RWPE2 (cell line): ENCODE measurements around the gene IGFALS.

Experiments used
- ATAC-seq: fragments of 200-7000 bp; cut with Tn5 transposase; 3 replicates; pipeline ENCODE4 v1.9.1; 2021; ENCODE audit warnings: low read depth
- DNase-seq: peaks from one replicate; pipeline ENCODE4 v3.0.0-alpha.2; 2020; ENCODE audit warnings: low spot score
- H3K27ac ChIP-seq: fragments of 450-650 bp; 2 replicates; pipeline ENCODE4 v1.5.1; 2017; ENCODE audit warnings: mild to moderate bottlenecking; ENCODE audit not compliant: poor library complexity, severe bottlenecking
- H3K27me3 ChIP-seq: fragments of 250-450 bp; sonication (Bioruptor Pico); 2 replicates; pipeline ENCODE4 v1.5.1; 2021; ENCODE audit warnings: mild to moderate bottlenecking, moderate library complexity; ENCODE audit not compliant: insufficient read depth, poor library complexity, severe bottlenecking
- H3K36me3 ChIP-seq: fragments of 250-450 bp; sonication (Bioruptor Pico); 2 replicates; pipeline ENCODE4 v1.5.1; 2020; ENCODE audit warnings: low read depth, mild to moderate bottlenecking, moderate library complexity
- H3K4me1 ChIP-seq: fragments of 250-450 bp; sonication (Bioruptor Pico); 2 replicates; pipeline ENCODE4 v1.5.1; 2021; ENCODE audit warnings: mild to moderate bottlenecking, moderate library complexity; ENCODE audit not compliant: insufficient read depth, poor library complexity, severe bottlenecking
- H3K4me3 ChIP-seq: fragments of 250-450 bp; sonication (Bioruptor Pico); 2 replicates; pipeline ENCODE4 v1.5.1; 2021; ENCODE audit warnings: mild to moderate bottlenecking, moderate library complexity; ENCODE audit not compliant: severe bottlenecking
- H3K9me3 ChIP-seq: fragments of 250-450 bp; sonication (Bioruptor Pico); 2 replicates; pipeline ENCODE4 v1.5.1; 2021; ENCODE audit warnings: mild to moderate bottlenecking, moderate library complexity; ENCODE audit not compliant: severe bottlenecking
- TF ChIP-seq, protein P1 (sequence below): fragments of 450-650 bp; IDR thresholded peaks from one replicate; pipeline ENCODE4 v1.5.1; 2017; ENCODE audit warnings: mild to moderate bottlenecking, moderate library complexity; ENCODE audit not compliant: poor library complexity, severe bottlenecking

IGFALS gene

DNA sequence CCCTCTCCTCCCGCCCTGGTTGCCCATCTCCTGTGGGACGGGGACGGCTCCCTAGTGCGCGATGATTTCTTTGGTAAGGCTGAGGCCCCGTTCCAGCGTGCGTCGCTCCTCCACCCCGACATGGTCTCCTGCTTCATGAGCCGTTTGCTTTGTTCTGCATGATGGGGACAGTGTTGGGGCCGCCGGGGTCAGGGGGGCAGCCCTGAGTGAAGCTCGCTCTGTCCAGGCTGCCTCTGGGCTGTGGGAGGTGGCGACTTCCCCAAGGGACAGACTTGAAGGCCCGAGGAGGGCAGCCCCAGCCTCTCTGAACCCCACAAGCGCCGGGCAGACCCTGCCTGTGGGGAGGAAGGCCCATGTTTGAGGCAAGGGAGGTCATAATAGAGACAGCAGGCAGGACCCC, 34.6 kb downstream of the IGFALS start:
- DNase-seq, result no peak
- Histone ChIP-seq H3K27me3 (no peaks in the 10 kb centered on the region), H3K9me3 (no peaks in the 10 kb centered on the region), H3K36me3 (peaks cover 19% of the 10 kb centered on the region), H3K4me1 (peaks cover 10% of the 10 kb centered on the region), H3K27ac (no peak overlapping the region), H3K4me3 (no peak overlapping the region)
- no peak for ATAC-seq
- TF ChIP-seq, protein P1, sequence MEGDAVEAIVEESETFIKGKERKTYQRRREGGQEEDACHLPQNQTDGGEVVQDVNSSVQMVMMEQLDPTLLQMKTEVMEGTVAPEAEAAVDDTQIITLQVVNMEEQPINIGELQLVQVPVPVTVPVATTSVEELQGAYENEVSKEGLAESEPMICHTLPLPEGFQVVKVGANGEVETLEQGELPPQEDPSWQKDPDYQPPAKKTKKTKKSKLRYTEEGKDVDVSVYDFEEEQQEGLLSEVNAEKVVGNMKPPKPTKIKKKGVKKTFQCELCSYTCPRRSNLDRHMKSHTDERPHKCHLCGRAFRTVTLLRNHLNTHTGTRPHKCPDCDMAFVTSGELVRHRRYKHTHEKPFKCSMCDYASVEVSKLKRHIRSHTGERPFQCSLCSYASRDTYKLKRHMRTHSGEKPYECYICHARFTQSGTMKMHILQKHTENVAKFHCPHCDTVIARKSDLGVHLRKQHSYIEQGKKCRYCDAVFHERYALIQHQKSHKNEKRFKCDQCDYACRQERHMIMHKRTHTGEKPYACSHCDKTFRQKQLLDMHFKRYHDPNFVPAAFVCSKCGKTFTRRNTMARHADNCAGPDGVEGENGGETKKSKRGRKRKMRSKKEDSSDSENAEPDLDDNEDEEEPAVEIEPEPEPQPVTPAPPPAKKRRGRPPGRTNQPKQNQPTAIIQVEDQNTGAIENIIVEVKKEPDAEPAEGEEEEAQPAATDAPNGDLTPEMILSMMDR, result no peak

DNA sequence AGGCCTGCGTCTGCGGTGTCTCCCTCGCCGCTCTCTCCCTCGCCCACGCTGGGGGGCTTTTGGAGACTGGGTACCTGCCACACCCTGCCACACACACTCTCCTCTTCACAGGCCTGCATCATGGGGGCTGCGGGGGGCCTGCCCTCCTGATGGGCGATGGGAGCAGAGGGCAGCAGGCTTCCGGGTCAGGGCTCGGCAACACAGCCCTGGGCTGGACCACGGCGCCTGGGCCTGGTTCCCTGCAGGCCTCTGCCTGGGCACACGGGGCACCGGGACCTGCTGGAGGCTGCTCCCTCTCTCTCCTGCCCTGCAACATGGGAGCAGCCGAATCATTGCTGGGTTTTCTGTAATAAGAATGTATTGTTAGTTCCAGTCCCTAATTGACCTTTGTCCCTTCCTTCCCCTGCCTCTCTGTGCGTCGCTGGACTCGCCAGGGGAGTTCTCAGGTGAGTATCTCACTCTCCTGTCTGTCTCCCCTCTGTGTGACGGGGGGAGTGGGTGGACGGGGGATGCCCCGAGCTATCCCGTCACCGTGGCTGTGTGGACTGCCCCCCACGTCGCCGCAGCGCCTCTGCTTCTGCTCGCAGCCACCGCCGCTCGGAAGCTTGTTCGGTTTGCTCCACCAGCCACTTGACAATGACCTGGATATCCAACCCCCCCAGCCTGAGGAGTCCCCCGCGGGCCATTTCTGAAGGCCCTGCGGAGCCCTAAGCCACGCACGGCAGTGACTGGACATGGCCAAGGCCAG, 35.6 kb downstream of the IGFALS start:
- DNase-seq (no peak), ATAC-seq (no peak)
- no peaks in the 10 kb centered on the region for H3K27me3 ChIP-seq
- peaks cover 22% of the 10 kb centered on the region for H3K36me3 ChIP-seq
- TF ChIP-seq, protein P1, result no peak
- H3K9me3 ChIP-seq, result no peaks in the 10 kb centered on the region
- peaks cover 10% of the 10 kb centered on the region for H3K4me1 ChIP-seq
- no peak overlapping the region for H3K27ac ChIP-seq
- H3K4me3 ChIP-seq, result no peak overlapping the region

DNA sequence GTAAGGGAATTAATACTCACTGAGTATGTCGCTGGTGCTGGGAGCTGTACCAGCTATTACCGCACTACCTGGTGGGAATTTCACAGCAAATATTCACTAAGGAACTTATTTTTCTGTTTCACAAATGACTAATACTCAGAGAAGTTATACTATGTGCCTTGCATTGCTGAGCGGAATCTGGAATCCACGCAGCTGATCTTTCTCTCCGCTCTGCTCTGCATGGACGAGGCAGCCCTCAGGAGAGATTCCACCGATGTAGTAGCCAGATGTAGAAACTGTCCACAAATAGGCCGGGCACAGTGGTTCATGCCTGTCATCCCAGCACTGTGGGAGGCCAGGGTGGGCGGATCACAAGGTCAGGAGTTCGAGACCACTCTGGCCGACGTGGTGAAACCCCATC, 39.3 kb downstream of the IGFALS start:
- Histone ChIP-seq H3K4me3 (no peak overlapping the region), H3K9me3 (no peaks in the 10 kb centered on the region), H3K36me3 (peaks cover 41% of the 10 kb centered on the region), H3K4me1 (peaks cover 10% of the 10 kb centered on the region), H3K27ac (no peak overlapping the region), H3K27me3 (no peaks in the 10 kb centered on the region)
- no peak for DNase-seq
- ATAC-seq, result no peak
- TF ChIP-seq, protein P1, result no peak

DNA sequence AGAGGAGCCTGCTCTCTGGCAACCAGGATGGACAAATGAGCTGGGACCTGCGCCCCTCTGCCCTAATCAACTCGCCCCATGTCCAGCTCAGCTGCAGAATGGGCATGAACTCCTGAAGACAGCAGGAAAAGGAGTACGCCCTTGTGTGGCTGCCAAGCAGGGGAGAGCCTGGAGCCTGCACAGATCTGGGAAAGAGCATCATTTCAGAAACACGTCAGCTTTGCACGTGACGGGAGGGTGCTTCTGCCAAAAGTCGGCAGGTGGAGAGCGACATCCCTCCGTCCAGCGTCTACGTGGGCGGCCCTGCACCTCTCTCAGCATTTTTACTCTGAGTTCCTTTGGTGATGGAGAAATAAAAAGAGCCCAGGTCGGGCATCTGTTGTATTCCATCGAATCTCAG, 40.7 kb downstream of the IGFALS start:
- Histone ChIP-seq H3K9me3 (no peaks in the 10 kb centered on the region), H3K27me3 (no peaks in the 10 kb centered on the region), H3K27ac (no peak overlapping the region), H3K4me3 (no peak overlapping the region), H3K4me1 (peaks cover 10% of the 10 kb centered on the region), H3K36me3 (peaks cover 41% of the 10 kb centered on the region)
- no peak for ATAC-seq
- TF ChIP-seq, protein P1, result no peak
- DNase-seq, result no peak

DNA sequence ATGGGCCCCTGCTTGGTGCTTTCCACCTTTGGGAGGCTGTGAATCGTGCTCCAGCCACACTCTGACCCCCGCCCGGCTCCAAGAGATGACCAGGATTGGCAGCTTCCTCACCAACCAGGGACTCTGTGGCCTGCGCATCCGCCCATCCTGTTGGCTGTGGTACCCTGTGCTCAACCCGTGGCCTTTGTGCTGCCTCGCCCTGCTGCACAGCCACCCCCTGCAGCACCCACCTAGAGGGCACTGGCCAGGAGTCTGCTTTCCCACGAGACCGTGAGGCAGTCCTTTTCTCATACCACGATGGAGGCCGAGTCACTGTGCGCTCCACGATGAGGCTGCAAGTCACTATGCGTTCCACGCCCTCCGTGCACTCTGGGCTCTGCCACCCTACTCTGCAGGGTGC, 41.6 kb downstream of the IGFALS start:
- Histone ChIP-seq H3K9me3 (no peaks in the 10 kb centered on the region), H3K27me3 (no peaks in the 10 kb centered on the region), H3K4me1 (peaks cover 12% of the 10 kb centered on the region), H3K36me3 (peaks cover 46% of the 10 kb centered on the region), H3K4me3 (no peak overlapping the region), H3K27ac (no peak overlapping the region)
- DNase-seq, result no peak
- TF ChIP-seq, protein P1, result no peak
- no peak for ATAC-seq
